Astrocyte (in vitro differentiated cells and primary cell): ENCODE measurements around the gene TMEM156. TPM values are rescaled to one million over a fixed set of nuclear protein-coding genes. Genes with fewer than 3 reads are reported as not detected.

Experiments used
- DNase-seq: peaks from one replicate; pipeline ENCODE4 v3.0.0-alpha.2; 2010; ENCODE audit warnings: low read depth
- FAIRE-seq: peaks from 2 replicates; lab custom pipeline; 2011; peaks lifted over from hg19 to GRCh38; lab: Jason Lieb, UNC
- H2AFZ ChIP-seq: 2 replicates; pipeline ENCODE4 v1.6.0; 2012; ENCODE audit warnings: low read depth, low read length, inconsistent platforms
- H3K27ac ChIP-seq: 2 replicates; pipeline ENCODE4 v1.5.1; 2011; ENCODE audit warnings: low read depth, low read length, inconsistent platforms
- H3K27me3 ChIP-seq: 2 replicates; pipeline ENCODE4 v1.6.0; 2011; ENCODE audit warnings: low read length, inconsistent platforms; ENCODE audit not compliant: insufficient read depth
- H3K36me3 ChIP-seq: 2 replicates; pipeline ENCODE4 v1.5.1; 2011; ENCODE audit warnings: low read length, inconsistent platforms; ENCODE audit not compliant: insufficient read depth
- H3K4me1 ChIP-seq: 2 replicates; pipeline ENCODE4 v1.5.1; 2011; ENCODE audit warnings: low read length, inconsistent platforms; ENCODE audit not compliant: insufficient read depth
- H3K4me2 ChIP-seq: 2 replicates; pipeline ENCODE4 v1.6.0; 2012; ENCODE audit warnings: low read length, inconsistent platforms
- H3K4me3 ChIP-seq: 2 replicates; pipeline ENCODE4 v1.5.1; 2011; ENCODE audit warnings: low read depth, mild to moderate bottlenecking, low read length, inconsistent platforms; ENCODE audit not compliant: insufficient read depth
- H3K79me2 ChIP-seq: 2 replicates; pipeline ENCODE4 v1.6.0; 2012; ENCODE audit warnings: mild to moderate bottlenecking, low read length, inconsistent platforms; ENCODE audit not compliant: insufficient read depth
- H3K9ac ChIP-seq: 2 replicates; pipeline ENCODE4 v1.6.0; 2012; ENCODE audit warnings: mild to moderate bottlenecking, low read length, inconsistent platforms
- H3K9me3 ChIP-seq: 2 replicates; pipeline ENCODE4 v1.5.1; 2012; ENCODE audit warnings: low read depth, mild to moderate bottlenecking, low read length, inconsistent platforms; ENCODE audit not compliant: insufficient read depth
- H4K20me1 ChIP-seq: 2 replicates; pipeline ENCODE4 v1.6.0; 2012; ENCODE audit warnings: low read length, inconsistent platforms; ENCODE audit not compliant: insufficient read depth
- H3K27ac Mint-ChIP-seq: one replicate; pipeline ENCODE4 v1.8.0; 2021; ENCODE audit warnings: mild to moderate bottlenecking, mixed read lengths; ENCODE audit not compliant: unreplicated experiment
- H3K27me3 Mint-ChIP-seq: one replicate; pipeline ENCODE4 v1.8.0; 2021; ENCODE audit warnings: low read depth, mixed read lengths; ENCODE audit not compliant: unreplicated experiment
- H3K36me3 Mint-ChIP-seq: one replicate; pipeline ENCODE4 v1.8.0; 2021; ENCODE audit warnings: low read depth, mixed read lengths; ENCODE audit not compliant: unreplicated experiment
- H3K4me1 Mint-ChIP-seq: one replicate; pipeline ENCODE4 v1.8.0; 2021; ENCODE audit warnings: low read depth, mixed read lengths; ENCODE audit not compliant: unreplicated experiment
- H3K4me3 Mint-ChIP-seq: one replicate; pipeline ENCODE4 v1.8.0; 2021; ENCODE audit warnings: mild to moderate bottlenecking, moderate library complexity, mixed read lengths; ENCODE audit not compliant: unreplicated experiment
- H3K9me3 Mint-ChIP-seq: one replicate; pipeline ENCODE4 v1.8.0; 2021; ENCODE audit warnings: mild to moderate bottlenecking, mixed read lengths; ENCODE audit not compliant: unreplicated experiment
- EZH2 ChIP-seq: IDR thresholded peaks from 2 replicates; pipeline ENCODE4 v1.6.1; 2012; ENCODE audit warnings: mild to moderate bottlenecking, low read length, inconsistent platforms; ENCODE audit not compliant: insufficient read depth
- total RNA-seq: library from RNA; stranded (reverse); gene quantifications from 2 replicates; pipeline ENCODE4 v1.2.1, GENCODE V29; 2021
- TF ChIP-seq, protein P1 (sequence below): IDR thresholded peaks from 2 replicates; pipeline ENCODE4 v1.5.1; 2011; ENCODE audit warnings: low read depth, mild to moderate bottlenecking, inconsistent platforms, low read length, moderate library complexity; ENCODE audit not compliant: insufficient read depth

Gene TMEM156
- total RNA-seq, 1 donor from 2014 or later: 0.59 TPM

DNA sequence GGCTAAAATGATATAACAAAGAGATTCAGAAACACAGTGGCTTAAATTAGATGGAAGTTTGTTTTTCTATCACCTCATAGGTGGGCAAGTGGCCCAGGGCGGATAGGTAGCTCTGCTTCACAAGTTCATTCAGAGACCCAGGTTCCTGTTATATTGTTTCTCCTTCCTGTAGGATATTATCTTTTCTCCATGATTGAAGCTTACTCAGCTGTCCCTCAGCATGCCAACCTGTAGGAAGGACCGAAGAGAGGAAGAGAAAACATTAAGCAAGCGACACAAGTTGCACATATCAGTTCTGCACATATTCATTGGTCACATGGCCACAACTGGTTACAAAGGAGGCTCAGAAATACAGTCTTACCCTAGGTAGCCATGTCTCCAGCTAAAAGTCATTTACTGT lies 36.7 kb upstream of the TMEM156 start:
- Histone ChIP-seq H3K4me2 (no peak overlapping the region), H3K4me3 (no peak overlapping the region), H3K9me3 (no peaks in the 10 kb centered on the region), H3K4me1 (peaks cover 4% of the 10 kb centered on the region), H2AFZ (no peak overlapping the region), H3K27ac (no peak overlapping the region), H3K27me3 (no peaks in the 10 kb centered on the region), H4K20me1 (peaks cover 27% of the 10 kb centered on the region), H3K79me2 (peaks cover 83% of the 10 kb centered on the region), H3K9ac (no peak overlapping the region), H3K36me3 (no peaks in the 10 kb centered on the region)
- FAIRE-seq (no peak), DNase-seq (no peak)
- TF ChIP-seq, protein P1, sequence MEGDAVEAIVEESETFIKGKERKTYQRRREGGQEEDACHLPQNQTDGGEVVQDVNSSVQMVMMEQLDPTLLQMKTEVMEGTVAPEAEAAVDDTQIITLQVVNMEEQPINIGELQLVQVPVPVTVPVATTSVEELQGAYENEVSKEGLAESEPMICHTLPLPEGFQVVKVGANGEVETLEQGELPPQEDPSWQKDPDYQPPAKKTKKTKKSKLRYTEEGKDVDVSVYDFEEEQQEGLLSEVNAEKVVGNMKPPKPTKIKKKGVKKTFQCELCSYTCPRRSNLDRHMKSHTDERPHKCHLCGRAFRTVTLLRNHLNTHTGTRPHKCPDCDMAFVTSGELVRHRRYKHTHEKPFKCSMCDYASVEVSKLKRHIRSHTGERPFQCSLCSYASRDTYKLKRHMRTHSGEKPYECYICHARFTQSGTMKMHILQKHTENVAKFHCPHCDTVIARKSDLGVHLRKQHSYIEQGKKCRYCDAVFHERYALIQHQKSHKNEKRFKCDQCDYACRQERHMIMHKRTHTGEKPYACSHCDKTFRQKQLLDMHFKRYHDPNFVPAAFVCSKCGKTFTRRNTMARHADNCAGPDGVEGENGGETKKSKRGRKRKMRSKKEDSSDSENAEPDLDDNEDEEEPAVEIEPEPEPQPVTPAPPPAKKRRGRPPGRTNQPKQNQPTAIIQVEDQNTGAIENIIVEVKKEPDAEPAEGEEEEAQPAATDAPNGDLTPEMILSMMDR: no peak
- TF ChIP-seq EZH2: no peak
- Mint-ChIP-seq H3K4me3 (no peak overlapping the region), H3K27ac (no peak overlapping the region), H3K4me1 (peaks cover 11% of the 10 kb centered on the region), H3K36me3 (no peaks in the 10 kb centered on the region), H3K9me3 (no peaks in the 10 kb centered on the region), H3K27me3 (no peaks in the 10 kb centered on the region)

GRCh38 chr4:39067451-39067850 lies 35.2 kb upstream of the TMEM156 start:
- FAIRE-seq (no peak), DNase-seq (peak; percentile 51)
- H3K36me3 ChIP-seq: no peaks in the 10 kb centered on the region
- peaks cover 90% of the 10 kb centered on the region for H3K79me2 ChIP-seq
- no peak for TF ChIP-seq EZH2
- TF ChIP-seq, protein P1: no peak
- Mint-ChIP-seq H3K27me3 (no peaks in the 10 kb centered on the region), H3K4me1 (peaks cover 16% of the 10 kb centered on the region), H3K9me3 (no peaks in the 10 kb centered on the region), H3K27ac (no peak overlapping the region), H3K4me3 (no peak overlapping the region), H3K36me3 (no peaks in the 10 kb centered on the region)
- no peak overlapping the region for H3K4me2 ChIP-seq
- no peaks in the 10 kb centered on the region for H3K27me3 ChIP-seq
- no peak overlapping the region for H3K27ac ChIP-seq
- H3K9me3 ChIP-seq: no peaks in the 10 kb centered on the region
- H2AFZ ChIP-seq: no peak overlapping the region
- H4K20me1 ChIP-seq: peaks cover 31% of the 10 kb centered on the region
- H3K4me3 ChIP-seq: no peak overlapping the region
- no peak overlapping the region for H3K9ac ChIP-seq
- H3K4me1 ChIP-seq: peaks cover 6% of the 10 kb centered on the region

- no peak for FAIRE-seq
- no peaks in the 10 kb centered on the region for H3K27me3 Mint-ChIP-seq
- H3K9me3 Mint-ChIP-seq: no peaks in the 10 kb centered on the region
- no peaks in the 10 kb centered on the region for H3K27me3 ChIP-seq
- H3K79me2 ChIP-seq: peaks cover 90% of the 10 kb centered on the region
- no peak overlapping the region for H3K27ac ChIP-seq
- H2AFZ ChIP-seq: no peak overlapping the region
- H3K9ac ChIP-seq: no peak overlapping the region
- H3K4me3 Mint-ChIP-seq: no peak overlapping the region
- no peaks in the 10 kb centered on the region for H3K36me3 Mint-ChIP-seq
- DNase-seq: no peak
- no peak overlapping the region for H3K4me2 ChIP-seq
- peaks cover 34% of the 10 kb centered on the region for H4K20me1 ChIP-seq
- H3K27ac Mint-ChIP-seq: no peak overlapping the region
- TF ChIP-seq, protein P1: no peak
- TF ChIP-seq EZH2: no peak
- peaks cover 10% of the 10 kb centered on the region for H3K4me1 ChIP-seq
- H3K4me3 ChIP-seq: no peak overlapping the region
- peaks cover 19% of the 10 kb centered on the region for H3K4me1 Mint-ChIP-seq
- no peaks in the 10 kb centered on the region for H3K36me3 ChIP-seq
- H3K9me3 ChIP-seq: no peaks in the 10 kb centered on the region
Observed at GRCh38 chr4:39067031-39067430, 34.8 kb upstream of the TMEM156 start.
